Gastrocnemius medialis (tissue), 4 donors: ENCODE results near the gene TCTN2. TPM values are rescaled to one million over a fixed set of nuclear protein-coding genes. Genes with fewer than 3 reads are reported as not detected.

ENCODE experiments used
- ATAC-seq, 2 donors: fragments of 150-250 bp; one replicate each; pipeline ENCODE4 v1.9.1; 2016
- DNase-seq, 2 donors: peaks; one replicate each; pipeline ENCODE4 v3.0.0-alpha.2; 2019
- H3K27ac ChIP-seq, 4 donors: fragments of 200-600 bp; sonication (generic); 1 replicate in 1 of 4; 2 replicates in 3 of 4; pipeline ENCODE4 v1.5.1; 2016 to 2018; ENCODE audit warnings: mild to moderate bottlenecking in 2 of 4, moderate library complexity in 1 of 4
- H3K27me3 ChIP-seq, 3 donors: fragments of 200-600 bp; sonication (generic) in 2 of 3; 1 replicate in 1 of 3; 2 replicates in 2 of 3; pipeline versions ENCODE4 v1.5.1 to v1.6.0; 2016 to 2019; ENCODE audit warnings: mild to moderate bottlenecking in 1 of 3, moderate library complexity in 1 of 3
- H3K36me3 ChIP-seq, 2 donors: fragments of 200-600 bp; sonication (generic) in 1 of 2; one replicate each; pipeline ENCODE4 v1.5.1; 2017 to 2018
- H3K4me1 ChIP-seq, 2 donors: fragments of 200-600 bp; sonication (generic) in 1 of 2; one replicate each; pipeline ENCODE4 v1.5.1; 2016 to 2017; ENCODE audit warnings: mild to moderate bottlenecking in 2 of 2
- H3K4me3 ChIP-seq, 4 donors: fragments of 200-600 bp; sonication (generic) in 3 of 4; 1 replicate in 1 of 4; 2 replicates in 3 of 4; pipeline ENCODE4 v1.5.1; 2016 to 2019; ENCODE audit warnings: mild to moderate bottlenecking in 2 of 4
- H3K9me3 ChIP-seq, 3 donors: fragments of 200-600 bp; sonication (generic) in 2 of 3; 1 replicate in 1 of 3; 2 replicates in 2 of 3; pipeline ENCODE4 v1.5.1; 2016 to 2019
- CTCF ChIP-seq, 5 experiments: fragments of 450-650 bp in 3 of 5; fragments of 200-600 bp in 2 of 5; sonication (generic) in 2 of 5; IDR thresholded peaks in 4 of 5; conservative IDR thresholded peaks in 1 of 5; 1 replicate in 4 of 5; 2 replicates in 1 of 5; pipeline ENCODE4 v1.5.1; 2016 to 2019; ENCODE audit warnings: antibody characterized with exemption in 5 of 5, mild to moderate bottlenecking in 3 of 5, moderate library complexity in 3 of 5
- POLR2A ChIP-seq, 2 donors: fragments of 450-650 bp; IDR thresholded peaks; one replicate each; pipeline ENCODE4 v1.6.1; 2017; ENCODE audit warnings: antibody characterized with exemption in 2 of 2, mild to moderate bottlenecking in 2 of 2, moderate library complexity in 2 of 2
- in situ Hi-C, 4 donors: fragments of 200-750 bp; cut with MboI; loops; one replicate each; pipeline versions ENCODE4 v1.15.0 to v1.8.0; 2017; ENCODE audit warnings: low sequenced_read_pairs in 4 of 4
- intact Hi-C: fragments of 100-400 bp; cut with DNase I; formaldehyde crosslinking; loops from one replicate; pipeline ENCODE4 v1.15.1; 2023; ENCODE audit warnings: low total_unique reads
- total RNA-seq, 4 donors: library from RNA; depleted of rRNA; stranded (reverse); fragments of >200 nt; gene quantifications; one replicate each; pipeline versions ENCODE4 v1.1.0 to v1.2.3, GENCODE V29; 2016

Gene TCTN2
- total RNA-seq, 4 donors from 2014 or later, result 1.2 to 5.0 (median 1.6) TPM

GRCh38 chr12:123721245-123721644, 50.3 kb downstream of the TCTN2 start:
- ATAC-seq (no peak), DNase-seq (no peak)
- Histone ChIP-seq H3K36me3 (peaks cover 3 to 53% of the 10 kb centered on the region in 2 donors), H3K27me3 (no peaks in the 10 kb centered on the region), H3K9me3 (no peaks in the 10 kb centered on the region), H3K4me1 (no peaks in the 10 kb centered on the region), H3K4me3 (no peak overlapping the region), H3K27ac (no peak overlapping the region)
- in situ Hi-C loops (no loop called here), intact Hi-C loops (no loop called here)
- TF ChIP-seq POLR2A (IDR thresholded peaks at IDR 0.05) (no peak), CTCF (IDR thresholded peaks at IDR 0.05 in 4 of 5, conservative IDR thresholded peaks at IDR 0.05 in 1 of 5) (no peak)

- in situ Hi-C loops (no loop called here), intact Hi-C loops (no loop called here)
- H3K4me3 ChIP-seq, result no peak overlapping the region
- H3K27me3 ChIP-seq, result no peaks in the 10 kb centered on the region
- no peak for ATAC-seq
- H3K9me3 ChIP-seq, result no peaks in the 10 kb centered on the region
- peaks cover 3 to 70% of the 10 kb centered on the region in 2 donors for H3K36me3 ChIP-seq
- DNase-seq, result no peak
- no peak for TF ChIP-seq POLR2A (IDR thresholded peaks at IDR 0.05)
- no peak for TF ChIP-seq CTCF (IDR thresholded peaks at IDR 0.05 in 4 of 5, conservative IDR thresholded peaks at IDR 0.05 in 1 of 5)
- H3K4me1 ChIP-seq, result no peaks in the 10 kb centered on the region
- no peak overlapping the region for H3K27ac ChIP-seq
These were observed 52.1 kb downstream of the TCTN2 start for GRCh38 chr12:123723011-123723410.

GRCh38 chr12:123723765-123724164, 52.9 kb downstream of the TCTN2 start:
- Histone ChIP-seq H3K27me3 (no peaks in the 10 kb centered on the region), H3K27ac (no peak overlapping the region), H3K9me3 (no peaks in the 10 kb centered on the region), H3K4me3 (no peak overlapping the region), H3K4me1 (no peaks in the 10 kb centered on the region), H3K36me3 (peaks cover 3 to 72% of the 10 kb centered on the region in 2 donors)
- in situ Hi-C loops (no loop called here), intact Hi-C loops (no loop called here)
- DNase-seq (no peak), ATAC-seq (no peak)
- no peak for TF ChIP-seq CTCF (IDR thresholded peaks at IDR 0.05 in 4 of 5, conservative IDR thresholded peaks at IDR 0.05 in 1 of 5)
- TF ChIP-seq POLR2A (IDR thresholded peaks at IDR 0.05), result no peak

GRCh38 chr12:123726244-123726643, 55.3 kb downstream of the TCTN2 start:
- in situ Hi-C loops (no loop called here), intact Hi-C loops (no loop called here)
- DNase-seq, result no peak
- Histone ChIP-seq H3K9me3 (no peaks in the 10 kb centered on the region), H3K27me3 (no peaks in the 10 kb centered on the region), H3K4me3 (no peak overlapping the region), H3K27ac (no peak overlapping the region), H3K4me1 (no peaks in the 10 kb centered on the region), H3K36me3 (peaks cover 3 to 69% of the 10 kb centered on the region in 2 donors)
- TF ChIP-seq CTCF (IDR thresholded peaks at IDR 0.05 in 4 of 5, conservative IDR thresholded peaks at IDR 0.05 in 1 of 5) (no peak), POLR2A (IDR thresholded peaks at IDR 0.05) (no peak)
- ATAC-seq, result no peak

DNA sequence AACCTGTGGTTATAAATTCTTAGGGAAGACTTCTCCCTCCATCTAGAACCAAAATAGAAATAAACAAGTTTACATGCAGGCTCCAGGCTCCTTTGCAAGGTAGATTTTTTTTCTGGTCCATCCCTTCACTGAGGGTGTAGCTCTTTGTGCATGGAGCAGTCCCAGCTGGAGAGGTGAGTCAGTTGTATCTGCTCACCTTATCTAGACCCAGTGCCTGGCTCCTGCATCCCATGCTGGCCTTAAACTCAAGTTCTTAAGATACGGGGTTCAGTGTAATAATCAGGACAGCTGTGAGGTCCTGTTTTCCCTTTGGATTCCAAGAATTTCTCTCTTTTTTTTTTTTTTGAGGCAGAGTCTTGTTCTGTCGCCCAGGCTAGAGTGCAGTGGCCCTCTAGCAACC, 56.0 kb downstream of the TCTN2 start:
- TF ChIP-seq POLR2A (IDR thresholded peaks at IDR 0.05), result no peak
- TF ChIP-seq CTCF (IDR thresholded peaks at IDR 0.05 in 4 of 5, conservative IDR thresholded peaks at IDR 0.05 in 1 of 5), result no peak
- no peaks in the 10 kb centered on the region for H3K9me3 ChIP-seq
- H3K27me3 ChIP-seq, result no peaks in the 10 kb centered on the region
- DNase-seq (no peak), ATAC-seq (no peak)
- in situ Hi-C loops, result no loop called here
- intact Hi-C loops, result no loop called here
- H3K4me3 ChIP-seq, result no peak overlapping the region
- no peaks in the 10 kb centered on the region for H3K4me1 ChIP-seq
- H3K36me3 ChIP-seq, result peaks cover 3 to 71% of the 10 kb centered on the region in 2 donors
- H3K27ac ChIP-seq, result no peak overlapping the region
